A673 (cell line): ENCODE results near the gene SKAP1. TPM values are rescaled to one million over a fixed set of nuclear protein-coding genes. Genes with fewer than 3 reads are reported as not detected.

Experiments used
- BruUV-seq: library from RNA; stranded (reverse); fragments of 400-500 nt; replicated peaks from 2 replicates; lab custom pipeline; 2021; lab: Mats Ljungman, UMichigan
- CTCF ChIA-PET: fragments of 300-600 bp; sonication (Branson Sonifier 250); formaldehyde crosslinking; loops from one replicate; lab custom pipeline; 2022; ENCODE audit warnings: antibody characterized with exemption; lab: Charles Lee
- POLR2A ChIA-PET: fragments of 300-600 bp; sonication (Branson Sonifier 250); formaldehyde crosslinking; loops from one replicate; lab custom pipeline; 2022; ENCODE audit warnings: antibody characterized with exemption; ENCODE audit not compliant: low non-redundant PET; lab: Charles Lee
- DNase-seq: peaks from one replicate; pipeline ENCODE4 v3.0.0-alpha.2; 2015; ENCODE audit warnings: low spot score
- H3K27ac ChIP-seq: fragments of 200-600 bp; sonication (generic); 2 replicates; pipeline ENCODE4 v1.5.1; 2016; ENCODE audit warnings: mixed run types, low read depth, mild to moderate bottlenecking, mixed read lengths, antibody characterized with exemption, low read length; ENCODE audit not compliant: poor library complexity, severe bottlenecking
- H3K27me3 ChIP-seq: fragments of 200-600 bp; sonication (generic); replicated peaks from 2 replicates; pipeline ENCODE4 v1.6.1; 2017; ENCODE audit warnings: mixed run types, low read depth, mild to moderate bottlenecking, mixed read lengths, antibody characterized with exemption, low read length; ENCODE audit not compliant: insufficient read depth, poor library complexity
- H3K36me3 ChIP-seq: fragments of 200-600 bp; sonication (generic); 2 replicates; pipeline ENCODE4 v1.6.1; 2016; ENCODE audit warnings: mixed run types, mild to moderate bottlenecking, mixed read lengths, antibody characterized with exemption, low read length; ENCODE audit not compliant: insufficient read depth, poor library complexity, severe bottlenecking
- H3K4me1 ChIP-seq: fragments of 200-600 bp; sonication (generic); 2 replicates; pipeline ENCODE4 v1.6.1; 2017; ENCODE audit warnings: mixed run types, mild to moderate bottlenecking, mixed read lengths, antibody characterized with exemption, low read length; ENCODE audit not compliant: insufficient read depth, poor library complexity, severe bottlenecking
- H3K4me3 ChIP-seq: fragments of 200-600 bp; sonication (generic); 2 replicates; pipeline ENCODE4 v1.5.1; 2016; ENCODE audit warnings: low read depth, mixed run types, mild to moderate bottlenecking, mixed read lengths, low read length; ENCODE audit not compliant: poor library complexity, severe bottlenecking
- H3K9me3 ChIP-seq: fragments of 200-600 bp; sonication (generic); 2 replicates; pipeline ENCODE4 v1.6.1; 2016; ENCODE audit warnings: mixed run types, low read depth, mild to moderate bottlenecking, mixed read lengths, antibody characterized with exemption, low read length; ENCODE audit not compliant: poor library complexity, severe bottlenecking
- EZH2 ChIP-seq: fragments of 200-600 bp; sonication (generic); IDR thresholded peaks from 2 replicates; pipeline ENCODE4 v1.6.1; 2017; ENCODE audit warnings: borderline replicate concordance, low read depth, mild to moderate bottlenecking, mixed read lengths, antibody characterized with exemption, low read length; ENCODE audit not compliant: poor library complexity, severe bottlenecking
- intact Hi-C: fragments of 100-400 bp; cut with micrococcal nuclease; formaldehyde crosslinking; loops from one replicate; pipeline ENCODE4 v1.10.0; 2022; ENCODE audit not compliant: unreplicated experiment
- total RNA-seq: library from RNA; stranded (reverse); gene quantifications from 2 replicates; pipeline ENCODE4 v1.2.3, GENCODE V29; 2021
- TF ChIP-seq, protein P1 (sequence below): fragments of 300-800, 200-600 bp; sonication (generic); conservative IDR thresholded peaks from 2 replicates; pipeline ENCODE4 v1.5.1; 2017; ENCODE audit warnings: low read depth, mild to moderate bottlenecking, antibody characterized with exemption, low read length, moderate library complexity, mixed read lengths

Gene SKAP1
- total RNA-seq, 1 experiment from 2014 or later: not detected

DNA sequence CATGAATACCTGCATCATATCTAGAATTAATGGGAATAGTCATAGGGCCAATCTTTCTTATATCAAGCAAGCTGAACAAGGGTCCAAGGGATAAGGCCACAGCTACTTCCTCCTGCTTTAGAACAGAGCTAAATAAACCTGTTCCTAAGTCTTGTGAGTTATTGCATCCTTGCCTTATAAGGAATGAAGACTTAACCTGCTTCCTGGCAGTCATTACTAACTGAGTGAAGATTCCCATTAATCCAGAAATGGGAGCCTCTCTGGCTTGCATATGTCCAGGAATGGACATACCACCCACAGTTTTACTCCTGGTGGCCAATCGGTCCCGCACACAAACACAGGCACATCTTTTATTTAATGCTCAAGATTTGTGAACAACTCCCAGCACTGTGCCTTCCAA is 35.9 kb upstream of the SKAP1 start:
- H3K9me3 ChIP-seq: no peaks in the 10 kb centered on the region
- TF ChIP-seq EZH2: no peak
- TF ChIP-seq, protein P1, sequence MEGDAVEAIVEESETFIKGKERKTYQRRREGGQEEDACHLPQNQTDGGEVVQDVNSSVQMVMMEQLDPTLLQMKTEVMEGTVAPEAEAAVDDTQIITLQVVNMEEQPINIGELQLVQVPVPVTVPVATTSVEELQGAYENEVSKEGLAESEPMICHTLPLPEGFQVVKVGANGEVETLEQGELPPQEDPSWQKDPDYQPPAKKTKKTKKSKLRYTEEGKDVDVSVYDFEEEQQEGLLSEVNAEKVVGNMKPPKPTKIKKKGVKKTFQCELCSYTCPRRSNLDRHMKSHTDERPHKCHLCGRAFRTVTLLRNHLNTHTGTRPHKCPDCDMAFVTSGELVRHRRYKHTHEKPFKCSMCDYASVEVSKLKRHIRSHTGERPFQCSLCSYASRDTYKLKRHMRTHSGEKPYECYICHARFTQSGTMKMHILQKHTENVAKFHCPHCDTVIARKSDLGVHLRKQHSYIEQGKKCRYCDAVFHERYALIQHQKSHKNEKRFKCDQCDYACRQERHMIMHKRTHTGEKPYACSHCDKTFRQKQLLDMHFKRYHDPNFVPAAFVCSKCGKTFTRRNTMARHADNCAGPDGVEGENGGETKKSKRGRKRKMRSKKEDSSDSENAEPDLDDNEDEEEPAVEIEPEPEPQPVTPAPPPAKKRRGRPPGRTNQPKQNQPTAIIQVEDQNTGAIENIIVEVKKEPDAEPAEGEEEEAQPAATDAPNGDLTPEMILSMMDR: no peak
- H3K4me3 ChIP-seq: no peak overlapping the region
- H3K27me3 ChIP-seq: no peaks in the 10 kb centered on the region
- H3K36me3 ChIP-seq: no peaks in the 10 kb centered on the region
- no peak for DNase-seq
- BruUV-seq: no TSS peak
- H3K4me1 ChIP-seq: no peaks in the 10 kb centered on the region
- no peak overlapping the region for H3K27ac ChIP-seq
- ChIA-PET CTCF (no interaction called here), POLR2A (no interaction called here)
- intact Hi-C loops: no loop called here

DNA sequence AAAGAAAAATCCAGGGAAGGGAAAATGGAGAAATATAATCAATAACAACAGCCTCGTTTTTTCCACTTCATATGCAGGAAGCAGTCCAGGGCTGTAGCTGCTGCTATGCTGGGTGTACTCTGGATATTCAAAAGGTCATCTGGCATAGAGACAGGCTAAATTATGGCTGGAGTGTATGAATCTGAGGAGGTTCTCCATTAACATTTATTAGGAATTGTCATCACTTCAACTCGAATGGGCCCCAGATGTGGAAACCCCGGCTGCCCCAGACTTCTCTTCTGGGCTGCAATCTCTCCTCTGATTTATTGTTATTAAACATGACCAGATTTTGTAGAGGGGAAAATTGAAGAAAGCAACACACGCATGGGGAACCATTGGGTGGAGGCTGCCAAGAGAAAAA is 33.5 kb upstream of the SKAP1 start:
- no peaks in the 10 kb centered on the region for H3K9me3 ChIP-seq
- no peak overlapping the region for H3K4me3 ChIP-seq
- no peaks in the 10 kb centered on the region for H3K4me1 ChIP-seq
- no peak for DNase-seq
- intact Hi-C loops: no loop called here
- no peaks in the 10 kb centered on the region for H3K36me3 ChIP-seq
- BruUV-seq: no TSS peak
- H3K27me3 ChIP-seq: no peaks in the 10 kb centered on the region
- ChIA-PET CTCF (no interaction called here), POLR2A (no interaction called here)
- TF ChIP-seq, protein P1: no peak
- TF ChIP-seq EZH2: no peak
- H3K27ac ChIP-seq: no peak overlapping the region

DNA sequence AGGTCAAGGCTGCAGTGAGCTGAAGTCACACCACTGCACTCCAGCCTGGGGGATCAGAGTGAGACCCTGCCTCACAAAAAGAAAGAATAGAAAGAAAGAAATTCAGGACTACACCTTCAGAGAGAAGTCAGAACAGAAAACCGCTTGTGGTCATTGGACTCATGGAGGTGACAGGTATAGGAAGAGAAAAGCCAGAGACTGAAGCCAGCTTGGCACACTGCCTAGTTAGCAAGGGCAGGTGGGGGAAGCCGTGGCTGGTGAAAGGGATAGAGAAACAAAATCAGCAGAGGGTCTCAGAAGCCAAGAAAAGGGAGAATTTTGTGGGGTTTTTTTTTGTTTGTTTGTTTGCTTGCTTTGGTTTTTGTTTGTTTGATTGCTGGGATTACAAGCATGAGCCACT is 32.9 kb upstream of the SKAP1 start:
- BruUV-seq: no TSS peak
- POLR2A ChIA-PET: no interaction called here

More for the DNA sequence above, 32.9 kb upstream of the SKAP1 start:
- H3K4me1 ChIP-seq: no peaks in the 10 kb centered on the region
- H3K9me3 ChIP-seq: no peaks in the 10 kb centered on the region
- H3K4me3 ChIP-seq: no peak overlapping the region
- no peak overlapping the region for H3K27ac ChIP-seq
- H3K36me3 ChIP-seq: no peaks in the 10 kb centered on the region
- TF ChIP-seq EZH2: no peak
- TF ChIP-seq, protein P1: no peak
- CTCF ChIA-PET: interaction anchor here (0.6 kb wide), 1 partner anchor 59 kb away, joined by 6 read pairs; no protein-coding TSS in a partner anchor
- intact Hi-C loops: no loop called here
- DNase-seq: no peak
- H3K27me3 ChIP-seq: no peaks in the 10 kb centered on the region
